ENCODE data around the gene C10orf105. TPM values are rescaled to one million over a fixed set of nuclear protein-coding genes. Genes with fewer than 3 reads are reported as not detected.

C10orf105 gene
- polyA plus RNA-seq, 6 donors from 2014 or later, result not detected

DNA sequence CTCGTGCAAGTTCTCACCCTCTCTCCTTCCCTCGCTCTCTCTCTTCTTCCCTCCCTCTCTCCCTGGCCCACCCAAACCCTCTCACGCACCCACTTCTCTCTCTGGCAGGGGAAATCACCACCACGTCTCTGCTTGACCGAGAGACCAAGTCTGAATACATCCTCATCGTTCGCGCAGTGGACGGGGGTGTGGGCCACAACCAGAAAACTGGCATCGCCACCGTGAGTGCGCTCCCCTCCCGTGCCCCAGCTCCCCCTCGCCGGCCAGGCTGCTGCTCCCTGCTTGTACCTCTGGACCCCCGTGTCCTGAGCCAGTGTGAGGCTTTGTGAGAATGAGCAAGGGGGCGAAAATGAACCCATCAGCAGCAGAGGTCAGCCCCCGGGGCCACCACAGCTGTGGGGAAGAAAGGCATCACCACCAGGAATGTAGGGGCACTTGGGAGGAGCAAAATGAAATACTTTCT lies 25.5 kb downstream of the C10orf105 start:
- Mint-ChIP-seq H3K36me3 (no peaks in the 10 kb centered on the region), H3K27ac (peak overlapping the region; percentile 68 to 95 (median 86)), H3K4me3 (peak overlapping the region; percentile 30 to 83 (median 61)), H3K9me3 (peaks cover 0 to 6% (median 1%) of the 10 kb centered on the region in 7 donors), H3K27me3 (no peaks in the 10 kb centered on the region), H3K4me1 (peaks cover 28 to 51% (median 38%) of the 10 kb centered on the region in 3 donors)
- ATAC-seq (ENCODE audit: low read depth in 2 of 2) (peak; percentile 12), DNase-seq (no peak)

DNA sequence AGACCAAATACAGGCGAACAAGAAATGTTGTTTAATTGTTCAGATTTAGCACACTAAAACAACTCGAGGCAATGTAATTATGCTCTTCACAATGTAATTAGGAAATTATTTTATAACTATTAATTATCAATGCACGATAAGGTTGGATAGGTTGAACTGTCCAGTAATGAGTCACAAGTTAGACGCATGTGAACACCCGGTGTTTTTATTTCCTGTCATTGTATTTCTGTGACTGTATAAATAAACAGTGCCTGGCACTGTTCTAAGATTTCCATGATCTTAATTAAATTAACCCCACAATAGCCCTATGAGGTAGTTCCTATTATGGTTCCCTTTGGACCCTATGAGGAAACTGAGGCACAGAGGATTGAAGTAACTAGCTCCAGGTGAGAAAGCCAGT lies 26.2 kb downstream of the C10orf105 start:
- Mint-ChIP-seq H3K27ac (peak overlapping the region in 2 of 6 donors; percentile 68 to 83), H3K4me3 (peak overlapping the region in 2 of 8 donors; percentile 64 to 83), H3K9me3 (peaks cover under 1 to 6% (median 1%) of the 10 kb centered on the region in 7 donors), H3K36me3 (peaks cover 0 to 2% of the 10 kb centered on the region in 2 donors), H3K27me3 (no peaks in the 10 kb centered on the region), H3K4me1 (peaks cover 25 to 48% (median 39%) of the 10 kb centered on the region in 3 donors)
- ATAC-seq (ENCODE audit: low read depth in 2 of 2) (no peak), DNase-seq (no peak)

DNA sequence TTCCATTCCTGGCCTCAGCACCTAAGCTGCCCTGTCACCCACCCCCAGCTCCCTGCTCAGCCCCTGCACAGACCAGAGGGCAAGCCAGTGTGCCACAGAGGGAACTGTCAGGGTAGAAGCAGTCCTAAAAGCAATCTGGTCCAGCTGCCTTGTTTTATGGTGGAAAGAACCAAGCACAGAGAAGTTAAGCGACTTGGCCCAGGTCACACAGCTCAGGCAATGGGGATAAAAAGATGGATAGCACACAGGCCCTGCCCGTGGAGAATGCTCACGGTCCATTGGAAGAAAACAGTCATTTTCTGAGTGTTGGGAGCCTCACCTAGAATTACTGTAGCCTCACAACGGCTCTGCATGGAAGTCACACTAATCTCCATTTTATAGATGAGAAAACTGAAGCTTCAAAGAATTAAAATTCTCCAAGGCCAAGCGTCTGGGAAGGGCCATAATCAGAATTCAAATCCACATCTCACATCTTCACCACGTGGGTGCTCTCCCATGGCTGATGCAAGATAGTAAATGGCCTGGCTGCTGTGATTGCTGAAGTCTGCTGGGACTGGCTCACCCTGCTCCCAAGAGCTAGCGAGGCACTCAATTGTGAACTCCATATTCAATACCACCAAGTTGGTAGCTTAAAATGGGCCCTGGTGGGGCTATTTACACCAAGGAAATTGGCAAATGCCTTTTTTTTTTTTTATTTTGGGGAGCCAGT lies 26.8 kb downstream of the C10orf105 start:
- H3K27ac Mint-ChIP-seq, result peak overlapping the region in 1 of 6 donors; percentile 16
- peaks cover 0 to 8% of the 10 kb centered on the region in 2 donors for H3K36me3 Mint-ChIP-seq
- no peak overlapping the region for H3K4me3 Mint-ChIP-seq
- peaks cover 5 to 11% (median 7%) of the 10 kb centered on the region in 7 donors for H3K9me3 Mint-ChIP-seq
- ATAC-seq (ENCODE audit: low read depth in 2 of 2) (no peak), DNase-seq (no peak)
- H3K27me3 Mint-ChIP-seq, result no peaks in the 10 kb centered on the region
- peaks cover 29 to 49% (median 43%) of the 10 kb centered on the region in 3 donors for H3K4me1 Mint-ChIP-seq

DNA sequence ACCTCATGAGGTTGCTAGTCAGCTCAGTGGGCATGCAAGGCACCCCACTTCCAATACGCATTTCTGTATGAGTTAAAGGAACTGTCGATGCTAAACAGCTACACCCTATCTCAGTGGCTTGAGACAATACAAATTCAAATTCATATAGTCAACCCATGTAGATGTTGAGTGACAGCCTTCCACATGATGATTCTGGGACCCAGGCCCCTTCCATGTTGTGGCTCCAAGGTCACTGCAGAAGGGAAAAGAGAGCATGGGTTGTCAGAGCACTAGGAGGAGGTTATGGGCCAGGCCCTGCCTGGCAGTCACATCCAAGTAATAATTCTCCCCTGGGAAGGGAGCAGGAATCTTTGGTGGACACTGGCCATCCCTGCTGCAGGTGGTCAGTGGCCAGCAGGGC lies 28.2 kb downstream of the C10orf105 start:
- peak overlapping the region in 3 of 6 donors; percentile 2 to 55 (median 44) for H3K27ac Mint-ChIP-seq
- DNase-seq (no peak), ATAC-seq (ENCODE audit: low read depth in 2 of 2) (no peak)
- peaks cover 25 to 36% (median 29%) of the 10 kb centered on the region in 3 donors for H3K4me1 Mint-ChIP-seq
- H3K9me3 Mint-ChIP-seq, result peaks cover 5 to 12% (median 7%) of the 10 kb centered on the region in 7 donors
- H3K4me3 Mint-ChIP-seq, result no peak overlapping the region
- peaks cover 0 to 5% (median 0%) of the 10 kb centered on the region in 3 donors for H3K27me3 Mint-ChIP-seq
- H3K36me3 Mint-ChIP-seq, result peaks cover 0 to 8% of the 10 kb centered on the region in 2 donors

DNA sequence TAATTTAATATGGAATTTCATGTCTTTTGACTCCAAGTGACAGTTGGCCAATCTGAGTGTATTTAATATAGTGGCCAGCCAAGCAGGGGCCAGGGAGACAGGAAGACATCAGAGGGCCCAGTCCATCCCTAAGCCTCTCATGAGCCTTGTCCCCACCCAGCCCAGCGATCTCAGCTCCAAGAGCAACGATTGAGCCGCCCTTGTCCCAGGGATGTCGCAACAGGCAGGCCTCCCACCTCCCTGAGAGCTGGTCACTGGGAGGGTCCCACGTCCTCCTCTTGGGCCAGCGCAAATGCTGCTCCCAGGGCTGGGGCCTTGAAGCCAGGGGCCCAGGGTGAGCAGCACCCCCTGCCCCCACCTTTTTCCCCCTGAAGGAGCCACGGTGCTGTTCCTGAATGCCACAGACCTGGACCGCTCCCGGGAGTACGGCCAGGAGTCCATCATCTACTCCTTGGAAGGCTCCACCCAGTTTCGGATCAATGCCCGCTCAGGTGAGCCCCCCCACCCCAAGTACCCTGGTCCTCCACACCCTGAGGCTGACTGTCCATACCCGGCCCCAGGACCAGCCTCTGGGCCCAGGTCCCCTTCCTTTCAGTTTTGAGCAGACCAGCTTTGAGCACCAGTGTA lies 29.4 kb downstream of the C10orf105 start:
- DNase-seq (no peak), ATAC-seq (ENCODE audit: low read depth in 2 of 2) (no peak)
- H3K9me3 Mint-ChIP-seq, result peaks cover 5 to 12% (median 7%) of the 10 kb centered on the region in 7 donors
- H3K4me3 Mint-ChIP-seq, result no peak overlapping the region
- H3K4me1 Mint-ChIP-seq, result peaks cover 21 to 24% (median 23%) of the 10 kb centered on the region in 3 donors
- H3K36me3 Mint-ChIP-seq, result peaks cover 0 to 8% of the 10 kb centered on the region in 2 donors
- H3K27ac Mint-ChIP-seq, result no peak overlapping the region
- H3K27me3 Mint-ChIP-seq, result peaks cover 0 to 10% (median 0%) of the 10 kb centered on the region in 3 donors

DNA sequence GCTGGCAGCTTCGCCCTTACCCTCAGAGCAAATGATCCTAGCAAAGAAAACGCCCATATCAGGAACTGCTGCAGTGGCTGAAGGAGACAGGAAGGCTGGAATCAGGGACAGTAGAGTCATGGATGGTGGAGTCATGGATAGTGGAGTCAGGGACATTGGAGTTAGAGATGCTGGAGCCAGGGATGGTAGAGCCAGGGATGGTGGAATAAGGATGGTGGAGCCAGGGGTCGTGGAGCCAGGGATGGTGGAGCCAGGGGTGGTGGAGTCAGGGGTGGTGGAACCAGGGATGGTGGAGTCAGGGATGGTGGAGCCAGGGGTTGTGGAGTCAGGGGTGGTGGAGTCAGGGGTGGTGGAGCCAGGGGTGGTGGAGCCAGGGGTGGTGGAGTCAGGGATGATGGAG lies 31.3 kb downstream of the C10orf105 start:
- H3K27me3 Mint-ChIP-seq, result peaks cover 0 to 10% (median 0%) of the 10 kb centered on the region in 3 donors
- peaks cover 13 to 19% (median 16%) of the 10 kb centered on the region in 3 donors for H3K4me1 Mint-ChIP-seq
- ATAC-seq (ENCODE audit: low read depth in 2 of 2), result no peak
- peaks cover 5 to 12% (median 7%) of the 10 kb centered on the region in 7 donors for H3K9me3 Mint-ChIP-seq
- DNase-seq, result no peak
- H3K36me3 Mint-ChIP-seq, result peaks cover 0 to 8% of the 10 kb centered on the region in 2 donors
- H3K27ac Mint-ChIP-seq, result peak overlapping the region in 5 of 6 donors; percentile 70 to 96 (median 94)
- H3K4me3 Mint-ChIP-seq, result peak overlapping the region in 1 of 8 donors; percentile 55

DNA sequence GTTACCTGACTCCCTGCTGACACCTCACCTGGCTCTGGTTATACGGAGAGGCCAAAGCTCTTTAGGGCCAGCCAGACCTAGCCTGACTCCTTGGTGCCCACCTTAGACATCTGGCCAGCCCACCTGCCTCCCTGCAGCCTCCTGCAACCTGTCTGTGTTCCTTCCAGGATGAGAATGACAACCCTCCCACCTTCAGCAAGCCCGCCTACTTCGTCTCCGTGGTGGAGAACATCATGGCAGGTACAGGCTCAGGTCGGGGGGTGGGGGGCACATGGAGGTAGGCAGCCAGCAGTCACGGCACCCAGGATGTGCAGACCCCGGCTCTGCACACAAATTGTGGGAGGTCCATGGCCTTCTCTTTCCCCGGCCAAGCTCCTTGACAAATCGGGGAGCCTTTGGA lies 32.1 kb downstream of the C10orf105 start:
- H3K9me3 Mint-ChIP-seq, result peaks cover 5 to 12% (median 7%) of the 10 kb centered on the region in 7 donors
- H3K27ac Mint-ChIP-seq, result peak overlapping the region in 2 of 6 donors; percentile 21 to 70
- no peak overlapping the region for H3K4me3 Mint-ChIP-seq
- H3K4me1 Mint-ChIP-seq, result peaks cover 13 to 22% (median 19%) of the 10 kb centered on the region in 3 donors
- ATAC-seq (ENCODE audit: low read depth in 2 of 2), result no peak
- peaks cover 0 to 16% (median 0%) of the 10 kb centered on the region in 3 donors for H3K27me3 Mint-ChIP-seq
- no peak for DNase-seq
- H3K36me3 Mint-ChIP-seq, result peaks cover 0 to 8% of the 10 kb centered on the region in 2 donors

DNA sequence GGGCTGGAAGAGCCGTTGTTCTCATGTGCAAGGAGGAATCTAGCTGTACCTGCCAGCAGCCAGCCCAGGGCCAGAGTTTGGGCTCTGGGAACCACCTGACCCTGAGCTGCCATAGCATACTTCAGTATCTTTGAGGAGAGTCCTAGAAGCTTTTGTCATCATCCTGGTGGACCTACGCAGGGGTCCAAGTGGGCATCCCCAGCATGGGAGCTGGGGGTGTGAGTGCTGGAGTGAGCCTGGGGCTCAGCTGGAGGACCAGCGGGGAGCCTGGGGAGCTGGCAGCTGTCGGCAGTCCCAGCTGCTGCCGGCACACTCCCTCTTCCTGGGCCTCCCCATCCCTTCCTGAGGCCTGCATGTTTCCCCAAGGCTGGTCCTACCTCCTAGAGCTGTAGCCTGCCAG lies 32.5 kb downstream of the C10orf105 start:
- H3K27me3 Mint-ChIP-seq, result peaks cover 0 to 16% (median 0%) of the 10 kb centered on the region in 3 donors
- DNase-seq (no peak), ATAC-seq (ENCODE audit: low read depth in 2 of 2) (no peak)
- H3K9me3 Mint-ChIP-seq, result peaks cover 5 to 12% (median 7%) of the 10 kb centered on the region in 7 donors
- H3K4me1 Mint-ChIP-seq, result peaks cover 13 to 22% (median 19%) of the 10 kb centered on the region in 3 donors
- peak overlapping the region in 1 of 6 donors; percentile 79 for H3K27ac Mint-ChIP-seq
- no peak overlapping the region for H3K4me3 Mint-ChIP-seq
- H3K36me3 Mint-ChIP-seq, result peaks cover 0 to 8% of the 10 kb centered on the region in 2 donors

DNA sequence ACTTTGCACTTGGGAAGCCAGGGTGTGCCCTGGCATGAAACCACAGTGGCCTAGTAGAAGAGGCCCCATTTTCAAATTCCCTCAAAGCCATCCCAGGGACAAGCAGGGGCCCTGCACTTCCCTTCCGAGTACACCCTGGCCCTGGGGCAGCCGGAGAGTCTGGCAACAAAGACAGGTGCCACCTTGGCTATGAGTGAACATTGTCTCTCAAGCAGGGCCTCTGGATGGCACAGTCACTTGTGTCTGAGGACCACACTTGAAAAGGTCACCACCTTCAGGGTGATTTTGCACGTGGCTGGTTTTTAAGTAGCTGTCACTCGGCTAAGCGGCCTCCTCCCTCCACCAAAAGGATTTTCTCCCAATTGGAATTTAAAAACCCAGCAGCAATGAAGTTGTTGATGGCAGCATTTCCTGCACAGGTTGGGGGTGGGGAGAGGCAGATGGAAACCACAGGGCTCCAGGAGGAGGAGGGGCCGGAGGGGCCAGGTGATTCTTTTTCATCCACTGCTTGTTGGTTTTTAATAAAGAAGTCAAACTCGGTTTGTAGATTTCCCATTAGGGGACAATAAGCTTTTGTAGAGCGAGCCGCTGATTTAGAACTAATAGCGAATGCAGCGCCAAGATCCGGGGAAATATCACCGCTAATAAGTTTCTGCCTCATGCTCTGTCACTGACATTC lies 33.9 kb downstream of the C10orf105 start:
- Mint-ChIP-seq H3K9me3 (peaks cover 5 to 10% (median 6%) of the 10 kb centered on the region in 7 donors), H3K27ac (peak overlapping the region in 1 of 6 donors; percentile 56), H3K36me3 (peaks cover 0 to 8% of the 10 kb centered on the region in 2 donors), H3K4me1 (peaks cover 13 to 22% (median 19%) of the 10 kb centered on the region in 3 donors), H3K27me3 (peaks cover 0 to 22% (median 4%) of the 10 kb centered on the region in 3 donors), H3K4me3 (no peak overlapping the region)
- ATAC-seq (ENCODE audit: low read depth in 2 of 2) (no peak), DNase-seq (no peak)

DNA sequence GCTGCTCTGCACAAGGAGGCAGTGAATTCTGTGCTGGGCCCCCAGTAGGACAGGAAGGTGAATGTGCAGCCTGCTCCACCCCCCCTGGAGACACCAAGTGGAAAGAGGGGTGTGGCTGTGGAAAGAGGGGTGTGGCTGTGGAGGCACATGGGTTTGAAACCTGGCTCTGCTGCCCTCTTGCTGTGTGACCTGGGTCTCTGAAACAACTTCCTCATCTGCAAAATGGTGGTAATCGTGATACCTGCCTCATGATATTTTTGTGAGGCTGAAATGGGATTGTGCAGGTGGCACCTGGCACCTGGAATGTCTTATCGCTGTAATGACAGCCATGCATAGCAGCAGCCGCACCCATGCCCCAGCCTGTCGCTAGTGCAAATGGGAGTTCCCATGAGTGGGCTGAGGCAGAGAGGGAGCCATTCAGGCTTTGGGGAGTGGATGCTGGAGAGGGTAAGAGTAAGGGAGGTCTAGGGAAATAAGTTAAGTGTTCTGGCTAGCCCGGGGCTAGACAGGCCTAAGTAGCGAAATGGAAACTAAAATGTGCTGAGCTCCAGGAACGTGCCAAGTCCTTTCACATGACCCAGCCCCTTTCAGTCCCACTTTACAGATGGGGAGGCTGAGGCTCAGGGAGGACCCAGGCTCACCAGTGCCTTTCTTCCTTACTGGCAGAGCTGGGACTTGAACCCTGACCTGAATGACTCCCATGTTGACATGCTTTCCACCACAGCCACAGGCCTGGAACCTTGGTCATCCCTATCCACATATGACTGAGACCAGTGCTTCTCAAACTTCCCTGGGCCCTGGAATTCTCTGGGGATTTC lies 35.0 kb downstream of the C10orf105 start:
- H3K36me3 Mint-ChIP-seq, result peaks cover 0 to 8% of the 10 kb centered on the region in 2 donors
- peaks cover 5 to 10% (median 6%) of the 10 kb centered on the region in 7 donors for H3K9me3 Mint-ChIP-seq
- peak in 1 of 2 donors; percentile 37 for ATAC-seq (ENCODE audit: low read depth in 2 of 2)
- H3K4me3 Mint-ChIP-seq, result no peak overlapping the region
- peaks cover 13 to 22% (median 19%) of the 10 kb centered on the region in 3 donors for H3K4me1 Mint-ChIP-seq
- peak overlapping the region in 2 of 6 donors; percentile 27 to 53 for H3K27ac Mint-ChIP-seq
- H3K27me3 Mint-ChIP-seq, result peaks cover 0 to 29% (median 4%) of the 10 kb centered on the region in 3 donors
- no peak for DNase-seq

DNA sequence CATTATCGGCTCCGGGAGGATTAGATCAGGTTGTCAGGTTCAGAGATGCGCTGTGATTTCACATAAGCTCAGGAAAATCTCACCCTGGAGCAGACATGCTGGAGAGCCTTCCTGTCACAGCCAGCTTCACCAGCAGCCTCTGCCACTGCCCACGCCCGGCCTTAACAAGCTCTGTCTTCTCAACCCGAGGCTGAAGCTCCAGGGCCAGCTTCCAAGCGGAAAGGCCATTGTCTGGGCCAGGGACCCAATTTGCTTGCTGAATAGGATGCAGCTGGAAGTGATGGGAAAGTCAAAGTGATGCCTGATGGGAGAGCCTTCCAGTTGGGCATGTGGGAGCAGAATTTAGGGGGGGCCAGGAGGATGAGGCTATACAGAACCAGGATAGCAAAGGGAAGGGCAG lies 36.3 kb downstream of the C10orf105 start:
- Mint-ChIP-seq H3K9me3 (peaks cover 4 to 8% (median 5%) of the 10 kb centered on the region in 7 donors), H3K4me1 (peaks cover 12 to 22% (median 19%) of the 10 kb centered on the region in 3 donors), H3K27ac (peak overlapping the region in 2 of 6 donors; percentile 27 to 86), H3K4me3 (no peak overlapping the region), H3K36me3 (peaks cover 0 to 5% of the 10 kb centered on the region in 2 donors), H3K27me3 (peaks cover 0 to 30% (median 4%) of the 10 kb centered on the region in 3 donors)
- DNase-seq, result no peak
- ATAC-seq (ENCODE audit: low read depth in 2 of 2), result no peak

DNA sequence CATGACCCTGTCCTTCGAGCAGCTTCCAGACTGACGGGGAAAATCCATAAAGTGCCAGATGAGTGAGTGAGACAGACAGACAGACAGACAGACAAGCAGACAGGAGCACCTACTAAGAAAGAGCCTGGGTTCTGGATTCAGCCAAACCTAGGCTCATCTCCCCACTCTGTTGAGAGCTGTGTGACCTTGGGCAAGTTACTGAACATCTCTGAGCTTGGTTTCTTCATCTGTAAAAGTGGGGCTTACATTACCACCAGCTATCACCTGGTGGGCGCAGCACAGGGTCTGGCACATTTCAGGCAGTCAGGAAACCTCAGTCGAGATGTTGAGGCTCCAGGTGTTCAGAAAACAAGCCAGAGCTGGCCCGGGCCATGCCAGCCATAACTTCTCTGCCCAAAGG lies 37.6 kb downstream of the C10orf105 start:
- ATAC-seq (ENCODE audit: low read depth in 2 of 2) (no peak), DNase-seq (no peak)
- Mint-ChIP-seq H3K4me1 (peaks cover 8 to 17% (median 16%) of the 10 kb centered on the region in 3 donors), H3K27ac (no peak overlapping the region), H3K36me3 (no peaks in the 10 kb centered on the region), H3K9me3 (peaks cover 0 to 2% (median 0%) of the 10 kb centered on the region in 7 donors), H3K4me3 (no peak overlapping the region), H3K27me3 (peaks cover 0 to 38% (median 4%) of the 10 kb centered on the region in 3 donors)

All from naive B cell (primary cell).